HCT116 (cell line): ENCODE results near the gene RANBP1. TPM values are rescaled to one million over a fixed set of nuclear protein-coding genes. Genes with fewer than 3 reads are reported as not detected.

ENCODE experiments used
- ATAC-seq: fragments of 200-7000 bp; cut with Tn5 transposase; 2 replicates; pipeline ENCODE4 v1.9.1; 2020; ENCODE audit warnings: mild to moderate bottlenecking, moderate library complexity
- BruUV-seq: library from RNA; stranded (reverse); fragments of 400-500 nt; replicated peaks from 2 replicates; lab custom pipeline; 2021; lab: Mats Ljungman, UMichigan
- CTCF ChIA-PET: fragments of 300-600 bp; sonication (Branson Sonifier 250); formaldehyde crosslinking; loops from one replicate; lab custom pipeline; 2021; ENCODE audit warnings: antibody characterized with exemption; lab: Charles Lee
- POLR2A ChIA-PET: fragments of 300-600, 350-600 bp; sonication (Branson Sonifier 250); formaldehyde crosslinking; loops from one replicate; lab custom pipeline; 2021; ENCODE audit warnings: antibody characterized with exemption; lab: Charles Lee
- RAD21 ChIA-PET, 2 experiments: fragments of 300-600 bp; sonication (Branson Sonifier 250); formaldehyde crosslinking; loops; one replicate each; lab custom pipeline; 2023; ENCODE audit warnings: low total read pairs in 2 of 2; ENCODE audit not compliant: uncharacterized antibody in 2 of 2, unreplicated experiment in 2 of 2, low non-redundant PET in 1 of 2; lab: Charles Lee
- DNase-seq: peaks from one replicate; pipeline ENCODE4 v3.0.0-alpha.2; 2010; ENCODE audit warnings: low read depth, low spot score
- H2AFZ ChIP-seq: fragments of 200-600 bp; shearing (Covaris generic), sonication (generic); 2 replicates; pipeline ENCODE4 v1.6.1; 2017; ENCODE audit warnings: low read depth, mixed run types, mixed read lengths, antibody characterized with exemption, low read length; ENCODE audit not compliant: poor library complexity, severe bottlenecking
- H3K27ac ChIP-seq: 2 replicates; pipeline ENCODE4 v1.5.1; 2012; ENCODE audit warnings: low read depth, low read length
- H3K27me3 ChIP-seq: fragments of 200-600 bp; sonication (generic); 2 replicates; pipeline ENCODE4 v1.6.1; 2016; ENCODE audit warnings: mixed run types, low read length, mixed read lengths; ENCODE audit not compliant: insufficient read depth
- H3K36me3 ChIP-seq, 2 experiments: fragments of 200-500 bp in 1 of 2; fragments of 200-600 bp in 1 of 2; sonication (Bioruptor generic) in 1 of 2; sonication (generic) in 1 of 2; 2 replicates each; pipeline versions ENCODE4 v1.5.1 to v1.6.1; 2014 to 2016; ENCODE audit warnings: low read length in 2 of 2, inconsistent platforms in 1 of 2, mixed read lengths in 1 of 2, mixed run types in 1 of 2; ENCODE audit not compliant: insufficient read depth in 2 of 2, control insufficient read depth in 1 of 2
- H3K4me1 ChIP-seq, 2 experiments: fragments of 200-600 bp in 1 of 2; sonication (generic) in 1 of 2; 2 replicates each; pipeline versions ENCODE4 v1.5.1 to v1.6.1; 2012 to 2017; ENCODE audit warnings: low read length in 2 of 2, inconsistent platforms in 1 of 2, mild to moderate bottlenecking in 1 of 2, mixed read lengths in 1 of 2, mixed run types in 1 of 2, moderate library complexity in 1 of 2; ENCODE audit not compliant: insufficient read depth in 2 of 2, control insufficient read depth in 1 of 2
- H3K4me2 ChIP-seq: fragments of 200-600 bp; sonication (generic); 2 replicates; pipeline ENCODE4 v1.6.1; 2017; ENCODE audit warnings: mixed run types, low read length, mixed read lengths
- H3K4me3 ChIP-seq, 2 experiments: fragments of 200-600 bp in 1 of 2; sonication (generic) in 1 of 2; replicated peaks in 1 of 2; 2 replicates each; pipeline ENCODE4 v1.5.1; 2011 to 2016; ENCODE audit warnings: low read length in 2 of 2, control low read depth in 1 of 2, low read depth in 1 of 2, mild to moderate bottlenecking in 1 of 2, mixed read lengths in 1 of 2, mixed run types in 1 of 2
- H3K79me2 ChIP-seq: fragments of 200-600 bp; sonication (generic); 2 replicates; pipeline ENCODE4 v1.6.1; 2017; ENCODE audit warnings: mild to moderate bottlenecking, mixed run types, low read length, moderate library complexity, mixed read lengths; ENCODE audit not compliant: insufficient read depth
- H3K9ac ChIP-seq: fragments of 200-600 bp; sonication (generic); 2 replicates; pipeline ENCODE4 v1.6.1; 2016; ENCODE audit warnings: low read length, mixed read lengths
- H3K9me2 ChIP-seq: fragments of 200-600 bp; sonication (generic), shearing (Covaris generic); 2 replicates; pipeline ENCODE4 v1.6.1; 2017; ENCODE audit warnings: mixed run types, mild to moderate bottlenecking, moderate library complexity; ENCODE audit not compliant: insufficient read depth
- H3K9me3 ChIP-seq, 2 experiments: fragments of 200-500 bp in 1 of 2; fragments of 200-600 bp in 1 of 2; sonication (Bioruptor generic) in 1 of 2; sonication (generic) in 1 of 2; 2 replicates each; pipeline ENCODE4 v1.6.1; 2014 to 2017; ENCODE audit warnings: low read length in 2 of 2, mixed read lengths in 2 of 2, inconsistent platforms in 1 of 2, low read depth in 1 of 2, mild to moderate bottlenecking in 1 of 2, mixed run types in 1 of 2, moderate library complexity in 1 of 2; ENCODE audit not compliant: control insufficient read depth in 1 of 2, insufficient read depth in 1 of 2
- H4K20me1 ChIP-seq: fragments of 200-600 bp; sonication (generic), shearing (Covaris generic); 2 replicates; pipeline ENCODE4 v1.6.1; 2017; ENCODE audit warnings: mixed run types, mild to moderate bottlenecking, moderate library complexity; ENCODE audit not compliant: insufficient read depth
- CBX3 ChIP-seq: IDR thresholded peaks from 2 replicates; pipeline ENCODE4 v1.6.1; 2012; ENCODE audit warnings: low read depth
- CEBPB ChIP-seq: IDR thresholded peaks from 2 replicates; pipeline ENCODE4 v1.6.1; 2012; ENCODE audit warnings: low read depth
- EGR1 ChIP-seq: IDR thresholded peaks from 2 replicates; pipeline ENCODE4 v1.6.1; 2012; ENCODE audit warnings: low read depth
- ELF1 ChIP-seq: IDR thresholded peaks from 2 replicates; pipeline ENCODE4 v1.6.1; 2012; ENCODE audit warnings: low read depth, borderline replicate concordance
- EZH2 ChIP-seq: fragments of 200-600 bp; sonication (generic); IDR thresholded peaks from 2 replicates; pipeline ENCODE4 v1.6.1; 2017; ENCODE audit warnings: antibody characterized with exemption, mixed run types
- FOSL1 ChIP-seq: IDR thresholded peaks from 2 replicates; pipeline ENCODE4 v1.6.1; 2012; ENCODE audit warnings: low read depth
- JUND ChIP-seq: IDR thresholded peaks from 2 replicates; pipeline ENCODE4 v1.6.1; 2012
- POLR2A ChIP-seq: IDR thresholded peaks from 2 replicates; pipeline ENCODE4 v1.7.0; 2011; ENCODE audit warnings: borderline replicate concordance; ENCODE audit not compliant: insufficient read depth, insufficient read length; ENCODE audit errors: extremely low read depth
- POLR2AphosphoS5 ChIP-seq: IDR thresholded peaks from 2 replicates; pipeline ENCODE4 v1.6.1; 2011; ENCODE audit warnings: mild to moderate bottlenecking, low read depth, low read length, moderate library complexity
- SIN3A ChIP-seq: IDR thresholded peaks from 2 replicates; pipeline ENCODE4 v1.6.1; 2012; ENCODE audit warnings: low read depth
- SRF ChIP-seq: IDR thresholded peaks from 2 replicates; pipeline ENCODE4 v1.6.1; 2012; ENCODE audit warnings: low read depth
- TCF7L2 ChIP-seq: IDR thresholded peaks from 2 replicates; pipeline ENCODE4 v1.7.0; 2011; ENCODE audit warnings: borderline replicate concordance, inconsistent platforms; ENCODE audit not compliant: insufficient read depth, insufficient read length; ENCODE audit errors: extremely low read depth
- YY1 ChIP-seq: IDR thresholded peaks from 2 replicates; pipeline ENCODE4 v1.6.1; 2011; ENCODE audit warnings: low read length, low read depth, moderate library complexity, mild to moderate bottlenecking; ENCODE audit not compliant: insufficient replicate concordance; ENCODE audit errors: extremely low read depth
- ZNF274 ChIP-seq: fragments of 200-500 bp; sonication (Bioruptor generic); IDR thresholded peaks from 2 replicates; pipeline ENCODE4 v1.6.1; 2014; ENCODE audit warnings: mild to moderate bottlenecking, low read depth, low read length, inconsistent platforms
- intact Hi-C: fragments of 100-400 bp; cut with micrococcal nuclease; formaldehyde crosslinking; loops from 2 replicates; pipeline ENCODE4 v1.10.0; 2022
- total RNA-seq: library from RNA; stranded (reverse); gene quantifications from one replicate; pipeline ENCODE4 v1.2.1, GENCODE V29; 2021; ENCODE audit not compliant: unreplicated experiment
- TF ChIP-seq, protein P1 (sequence below), 3 experiments: fragments of 200-600 bp in 1 of 3; sonication (generic) in 1 of 3; IDR thresholded peaks in 2 of 3; conservative IDR thresholded peaks in 1 of 3; 2 replicates each; pipeline ENCODE4 v1.5.1; 2012 to 2017; ENCODE audit warnings: low read depth in 2 of 3, low read length in 2 of 3, antibody characterized with exemption in 1 of 3, borderline replicate concordance in 1 of 3, control low read depth in 1 of 3, mild to moderate bottlenecking in 1 of 3, mixed read lengths in 1 of 3, mixed run types in 1 of 3, moderate library complexity in 1 of 3; ENCODE audit not compliant: insufficient read depth in 1 of 3
- TF ChIP-seq, protein P2 (sequence below): IDR thresholded peaks from 2 replicates; pipeline ENCODE4 v1.6.1; 2012; ENCODE audit warnings: low read depth
- TF ChIP-seq, protein P3 (sequence below): IDR thresholded peaks from 2 replicates; pipeline ENCODE4 v1.6.1; 2012

RANBP1 gene
- total RNA-seq, 1 experiment from 2014 or later = 351 TPM

DNA sequence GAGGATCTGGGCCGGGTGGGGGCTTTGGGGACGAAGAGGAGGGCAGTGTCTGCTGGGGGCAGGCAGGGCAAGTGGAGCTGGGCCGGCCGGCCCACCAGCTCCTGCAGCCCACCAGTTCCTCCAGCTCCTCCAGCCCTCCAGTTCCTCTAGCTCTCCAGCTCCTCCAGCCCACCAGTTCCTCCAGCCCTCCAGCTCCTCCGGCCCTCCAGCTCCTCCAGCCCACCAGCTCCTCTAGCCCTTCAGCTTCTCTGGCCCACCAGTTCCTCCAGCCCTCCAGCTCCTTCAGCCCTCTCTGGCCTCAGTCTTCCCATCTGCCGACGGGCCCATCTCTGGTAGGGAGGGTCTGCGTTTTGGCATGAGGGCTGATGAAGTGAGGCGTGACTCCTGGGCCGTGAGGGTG lies 44.1 kb downstream of the RANBP1 start (continued):
- TF ChIP-seq, protein P1, sequence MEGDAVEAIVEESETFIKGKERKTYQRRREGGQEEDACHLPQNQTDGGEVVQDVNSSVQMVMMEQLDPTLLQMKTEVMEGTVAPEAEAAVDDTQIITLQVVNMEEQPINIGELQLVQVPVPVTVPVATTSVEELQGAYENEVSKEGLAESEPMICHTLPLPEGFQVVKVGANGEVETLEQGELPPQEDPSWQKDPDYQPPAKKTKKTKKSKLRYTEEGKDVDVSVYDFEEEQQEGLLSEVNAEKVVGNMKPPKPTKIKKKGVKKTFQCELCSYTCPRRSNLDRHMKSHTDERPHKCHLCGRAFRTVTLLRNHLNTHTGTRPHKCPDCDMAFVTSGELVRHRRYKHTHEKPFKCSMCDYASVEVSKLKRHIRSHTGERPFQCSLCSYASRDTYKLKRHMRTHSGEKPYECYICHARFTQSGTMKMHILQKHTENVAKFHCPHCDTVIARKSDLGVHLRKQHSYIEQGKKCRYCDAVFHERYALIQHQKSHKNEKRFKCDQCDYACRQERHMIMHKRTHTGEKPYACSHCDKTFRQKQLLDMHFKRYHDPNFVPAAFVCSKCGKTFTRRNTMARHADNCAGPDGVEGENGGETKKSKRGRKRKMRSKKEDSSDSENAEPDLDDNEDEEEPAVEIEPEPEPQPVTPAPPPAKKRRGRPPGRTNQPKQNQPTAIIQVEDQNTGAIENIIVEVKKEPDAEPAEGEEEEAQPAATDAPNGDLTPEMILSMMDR (IDR thresholded peaks at IDR 0.05 in 2 of 3, conservative IDR thresholded peaks at IDR 0.05 in 1 of 3; ENCODE audit: borderline replicate concordance in 1 of 3, insufficient read depth in 1 of 3, low read depth in 2 of 3, low read length in 2 of 3) = no peak
- TF ChIP-seq, all 23 proteins: peak for 0

DNA sequence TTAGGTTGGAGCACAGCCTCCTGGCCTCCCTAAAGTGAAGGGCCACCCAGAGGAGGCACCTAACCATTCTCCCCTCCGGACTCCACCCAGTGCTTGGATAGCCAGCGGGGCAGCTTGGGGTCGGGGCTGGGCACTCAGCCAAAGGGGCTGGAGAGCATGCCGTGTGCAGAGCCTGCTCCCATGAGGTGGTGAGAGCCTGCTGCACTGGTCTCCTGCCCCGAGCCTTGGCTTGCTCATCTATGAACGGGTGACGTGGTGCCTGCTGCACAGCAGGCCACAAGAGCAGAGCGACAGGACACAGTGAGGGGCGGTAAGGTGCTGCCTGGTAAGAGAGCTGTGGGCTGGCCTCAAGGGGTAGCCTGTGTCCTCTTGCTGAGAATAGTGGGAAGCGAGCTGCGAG lies 49.0 kb downstream of the RANBP1 start:
- Histone ChIP-seq H3K79me2 (no peaks in the 10 kb centered on the region), H3K9me3 (no peaks in the 10 kb centered on the region), H3K4me1 (no peaks in the 10 kb centered on the region), H3K27ac (no peak overlapping the region), H3K4me2 (no peak overlapping the region), H3K9me2 (no peaks in the 10 kb centered on the region), H3K9ac (no peak overlapping the region), H2AFZ (no peak overlapping the region), H3K27me3 (no peaks in the 10 kb centered on the region), H3K4me3 (no peak overlapping the region), H4K20me1 (no peaks in the 10 kb centered on the region), H3K36me3 (no peaks in the 10 kb centered on the region)
- ChIA-PET CTCF (no interaction called here), POLR2A (no interaction called here), RAD21 (no interaction called here)
- ATAC-seq = no peak
- BruUV-seq = no TSS peak
- DNase-seq = no peak
- intact Hi-C loops = no loop called here
- TF ChIP-seq EGR1 = no peak
- no peak for TF ChIP-seq FOSL1
- no peak for TF ChIP-seq CEBPB
- no peak for TF ChIP-seq TCF7L2
- TF ChIP-seq CBX3 = no peak
- TF ChIP-seq, protein P2, sequence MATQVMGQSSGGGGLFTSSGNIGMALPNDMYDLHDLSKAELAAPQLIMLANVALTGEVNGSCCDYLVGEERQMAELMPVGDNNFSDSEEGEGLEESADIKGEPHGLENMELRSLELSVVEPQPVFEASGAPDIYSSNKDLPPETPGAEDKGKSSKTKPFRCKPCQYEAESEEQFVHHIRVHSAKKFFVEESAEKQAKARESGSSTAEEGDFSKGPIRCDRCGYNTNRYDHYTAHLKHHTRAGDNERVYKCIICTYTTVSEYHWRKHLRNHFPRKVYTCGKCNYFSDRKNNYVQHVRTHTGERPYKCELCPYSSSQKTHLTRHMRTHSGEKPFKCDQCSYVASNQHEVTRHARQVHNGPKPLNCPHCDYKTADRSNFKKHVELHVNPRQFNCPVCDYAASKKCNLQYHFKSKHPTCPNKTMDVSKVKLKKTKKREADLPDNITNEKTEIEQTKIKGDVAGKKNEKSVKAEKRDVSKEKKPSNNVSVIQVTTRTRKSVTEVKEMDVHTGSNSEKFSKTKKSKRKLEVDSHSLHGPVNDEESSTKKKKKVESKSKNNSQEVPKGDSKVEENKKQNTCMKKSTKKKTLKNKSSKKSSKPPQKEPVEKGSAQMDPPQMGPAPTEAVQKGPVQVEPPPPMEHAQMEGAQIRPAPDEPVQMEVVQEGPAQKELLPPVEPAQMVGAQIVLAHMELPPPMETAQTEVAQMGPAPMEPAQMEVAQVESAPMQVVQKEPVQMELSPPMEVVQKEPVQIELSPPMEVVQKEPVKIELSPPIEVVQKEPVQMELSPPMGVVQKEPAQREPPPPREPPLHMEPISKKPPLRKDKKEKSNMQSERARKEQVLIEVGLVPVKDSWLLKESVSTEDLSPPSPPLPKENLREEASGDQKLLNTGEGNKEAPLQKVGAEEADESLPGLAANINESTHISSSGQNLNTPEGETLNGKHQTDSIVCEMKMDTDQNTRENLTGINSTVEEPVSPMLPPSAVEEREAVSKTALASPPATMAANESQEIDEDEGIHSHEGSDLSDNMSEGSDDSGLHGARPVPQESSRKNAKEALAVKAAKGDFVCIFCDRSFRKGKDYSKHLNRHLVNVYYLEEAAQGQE = no peak
- TF ChIP-seq YY1 = no peak
- TF ChIP-seq SIN3A = no peak
- TF ChIP-seq EZH2 = no peak
- TF ChIP-seq POLR2AphosphoS5 = no peak
- TF ChIP-seq POLR2A = no peak
- TF ChIP-seq ZNF274 = no peak
- no peak for TF ChIP-seq ELF1
- TF ChIP-seq, protein P3, sequence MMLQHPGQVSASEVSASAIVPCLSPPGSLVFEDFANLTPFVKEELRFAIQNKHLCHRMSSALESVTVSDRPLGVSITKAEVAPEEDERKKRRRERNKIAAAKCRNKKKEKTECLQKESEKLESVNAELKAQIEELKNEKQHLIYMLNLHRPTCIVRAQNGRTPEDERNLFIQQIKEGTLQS = no peak
- no peak for TF ChIP-seq JUND
- TF ChIP-seq, protein P1 (IDR thresholded peaks at IDR 0.05 in 2 of 3, conservative IDR thresholded peaks at IDR 0.05 in 1 of 3; ENCODE audit: borderline replicate concordance in 1 of 3, insufficient read depth in 1 of 3, low read depth in 2 of 3, low read length in 2 of 3) = no peak
- TF ChIP-seq SRF = no peak
